GM13977 (cell line): Measurements from ENCODE around the gene RNF207.
"Not testable (repeated sequence)": the region's sequence is repeated elsewhere in the genome, so short reads cannot be mapped to it uniquely, and the experiment has no call there.

Source experiments
- DNase-seq: peaks from one replicate; pipeline ENCODE4 v3.0.0; 2012; ENCODE audit warnings: low spot score
- CTCF ChIP-seq: IDR thresholded peaks from 2 replicates; pipeline ENCODE4 v1.5.1; 2012; ENCODE audit warnings: mild to moderate bottlenecking, control low read depth; ENCODE audit not compliant: insufficient read depth; ENCODE audit errors: extremely low read depth, missing control alignments
- in situ Hi-C: fragments of 300-500 bp; cut with MboI; formaldehyde crosslinking; loops from one replicate; pipeline ENCODE4 v1.12.0; 2022; ENCODE audit warnings: low sequenced_read_pairs, low pct_unique_long_range_greater_than_20kb, mixed read lengths, inconsistent platforms; ENCODE audit not compliant: unreplicated experiment

Gene RNF207

GRCh38 chr1:6209661-6210580 is 4.0 kb downstream of the RNF207 start:
- in situ Hi-C loops: no loop called here
- TF ChIP-seq CTCF: peak; percentile 28
- DNase-seq: no peak

DNA sequence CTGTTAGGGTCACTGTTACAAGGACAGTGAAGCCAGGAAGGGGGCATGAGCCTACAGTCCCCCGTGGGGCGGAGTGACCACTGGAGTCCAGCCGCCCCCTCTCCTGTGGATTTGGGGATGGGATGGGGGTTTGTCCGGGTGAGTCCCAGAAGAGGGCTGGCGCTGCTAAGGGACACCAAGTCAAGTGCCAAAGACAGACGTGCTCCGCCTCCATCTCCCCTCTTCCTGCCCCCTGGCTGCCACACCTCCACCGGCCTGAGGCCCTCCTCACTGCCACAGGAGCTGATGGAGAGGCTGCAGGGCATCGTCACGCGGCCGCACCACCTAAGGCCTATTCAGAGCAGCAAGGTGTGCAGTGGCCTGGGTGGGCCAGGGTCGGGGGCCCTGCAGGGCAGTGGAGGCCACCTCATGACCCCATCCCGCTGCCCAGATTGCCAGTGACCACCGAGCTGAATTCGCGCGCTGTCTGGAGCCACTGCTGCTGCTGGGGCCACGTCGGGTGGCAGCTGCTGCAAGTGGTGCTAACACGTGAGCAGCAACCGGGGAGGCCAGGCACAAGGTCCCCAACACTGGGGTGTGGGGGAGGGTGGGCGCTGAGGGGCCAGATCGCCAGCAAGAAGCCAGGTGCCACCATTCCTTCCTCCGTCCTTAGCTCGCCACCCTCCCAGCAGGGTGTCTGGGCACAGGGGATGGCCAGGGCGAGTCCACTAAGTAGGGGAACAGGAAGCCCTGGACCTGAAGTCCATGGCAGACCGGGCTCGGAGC is 4.9 kb downstream of the RNF207 start:
- no peak for TF ChIP-seq CTCF
- in situ Hi-C loops: no loop called here
- no peak for DNase-seq

- TF ChIP-seq CTCF: no peak
- in situ Hi-C loops: no loop called here
- no peak for DNase-seq
Measured at GRCh38 chr1:6211731-6212130, 5.8 kb downstream of the RNF207 start.

GRCh38 chr1:6212193-6212959 is 6.5 kb downstream of the RNF207 start:
- in situ Hi-C loops: no loop called here
- no peak for TF ChIP-seq CTCF
- no peak for DNase-seq

DNA sequence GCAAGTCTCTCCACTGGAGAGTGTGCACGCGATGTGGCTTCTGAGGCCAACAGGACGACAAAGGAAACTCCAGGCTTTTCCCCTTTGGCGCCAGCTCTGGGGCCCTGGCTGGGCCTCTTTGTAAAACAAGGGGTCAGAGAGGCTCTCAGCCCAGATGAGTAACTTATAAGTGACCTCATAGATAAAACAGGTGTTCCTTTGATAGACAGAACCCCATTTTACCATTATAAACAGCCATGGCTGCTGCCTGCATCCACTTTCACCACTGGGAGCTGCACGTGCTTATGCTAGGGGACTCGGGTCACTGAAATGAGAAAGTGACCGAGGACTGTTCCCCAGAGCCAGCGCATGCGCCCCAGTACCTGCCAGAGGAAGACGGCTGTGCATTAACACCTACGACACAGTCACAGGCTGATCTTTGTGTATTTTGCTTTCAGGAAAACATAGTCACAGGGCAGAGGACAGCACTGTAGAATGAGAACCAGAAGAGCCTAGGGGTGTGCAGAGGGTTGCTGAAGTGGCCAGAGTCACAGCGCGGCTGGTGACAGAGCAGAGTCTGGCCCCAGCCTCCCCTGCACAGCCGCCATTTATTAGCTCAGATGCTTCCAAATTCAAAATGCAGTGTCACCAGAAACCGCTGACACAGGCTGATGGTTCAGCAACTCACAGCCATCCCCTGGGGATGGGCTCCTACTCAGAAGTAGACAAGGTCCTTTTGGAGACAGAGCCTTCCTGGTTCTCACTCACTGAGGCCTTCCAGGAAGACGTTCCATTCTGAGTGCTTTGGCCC is 12.7 kb downstream of the RNF207 start:
- DNase-seq: no peak
- in situ Hi-C loops: no loop called here
- no peak for TF ChIP-seq CTCF

DNA sequence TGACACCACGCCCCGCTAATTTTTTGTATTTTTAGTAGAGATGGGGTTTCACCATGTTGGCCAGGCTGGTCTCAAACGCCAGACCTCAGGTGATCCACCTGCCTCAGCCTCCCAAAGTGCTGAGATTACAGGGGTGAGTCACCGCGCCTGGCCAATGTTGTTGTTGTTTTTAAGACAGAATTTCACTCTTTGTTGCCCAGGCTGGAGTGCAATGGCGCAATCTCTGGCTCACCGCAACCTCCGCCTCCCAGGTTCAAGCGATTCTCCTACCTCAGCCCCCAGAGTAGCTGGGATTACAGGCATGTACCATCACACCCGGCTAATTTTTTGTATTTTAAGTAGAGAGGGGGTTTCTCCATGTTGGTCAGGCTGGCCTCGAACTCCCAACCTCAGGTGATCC is 13.7 kb downstream of the RNF207 start:
- in situ Hi-C loops, DNase-seq: not testable (repeated sequence)
